Measurements from ENCODE around the gene CLK4. TPM values are rescaled to one million over a fixed set of nuclear protein-coding genes. Genes with fewer than 3 reads are reported as not detected.

CLK4 gene
- total and polyA plus RNA-seq, 2 of the 8 experiments (the other 6 are each of a cell fraction or from before 2014, with no cell fraction given): 8.1 to 12.6 TPM

DNA sequence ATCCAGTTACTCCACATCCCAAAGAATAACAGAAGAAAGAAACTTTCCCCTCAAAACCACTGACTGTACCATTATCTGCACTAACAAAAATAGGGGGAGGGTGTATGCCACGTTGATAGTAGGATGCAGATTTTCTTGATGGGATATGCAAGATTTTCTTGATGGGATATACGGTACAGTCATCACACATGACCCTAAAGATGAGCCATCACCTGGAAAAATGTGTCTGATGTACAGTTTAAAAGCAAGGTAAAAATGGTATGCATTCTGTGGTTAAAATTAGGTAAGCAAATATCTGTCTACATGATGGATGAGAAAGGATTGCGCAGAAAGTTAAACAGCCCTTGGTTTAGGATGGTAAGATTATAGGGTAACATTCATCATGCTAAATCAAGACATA, 45.2 kb downstream of the CLK4 start:
- no peaks in the 10 kb centered on the region for H3K79me1 ChIP-seq (ENCODE audit: low read depth, low read length)
- peaks cover 0 to 5% (median 2%) of the 10 kb centered on the region in 4 experiments; a peak in 4 of 7 replicates for H3K27me3 ChIP-seq (replicated peaks in 1 of 4; ENCODE audit: control insufficient read depth in 3 of 4, extremely low read depth in 1 of 4, insufficient read depth in 3 of 4, low read length in 3 of 4)
- no peak overlapping the region for H3K4me2 ChIP-seq (ENCODE audit: insufficient read depth in 1 of 2, low read depth in 2 of 2, low read length in 2 of 2)
- H3K9ac ChIP-seq (replicated peaks in 1 of 4; ENCODE audit: extremely low read depth in 1 of 4, low read depth in 3 of 4, low read length in 3 of 4): no peak overlapping the region
- H2AK5ac ChIP-seq (ENCODE audit: low read depth, low read length): no peak overlapping the region
- ChIA-PET POLR2A (ENCODE audit: partially characterized antibody) (no interaction called here), CTCF (ENCODE audit: partially characterized antibody) (interaction anchor here (1.2 to 2.0 kb wide), 2 partner anchors 120 to 302 kb away, joined by 3 to 7 read pairs; no protein-coding TSS in a partner anchor)
- no peak overlapping the region for H4K8ac ChIP-seq (ENCODE audit: extremely low read depth, insufficient read depth, low read length)
- FAIRE-seq: no peak
- H3K4me3 ChIP-seq (ENCODE audit: extremely low read depth in 1 of 4, insufficient read depth in 2 of 4, low read depth in 3 of 4, low read length in 4 of 4): no peak overlapping the region
- no peak overlapping the region for H2BK120ac ChIP-seq (replicated peaks; ENCODE audit: low read depth, low read length)
- H2BK12ac ChIP-seq (ENCODE audit: low read depth, low read length): no peak overlapping the region
- no peak for DNase-seq (ENCODE audit: low read depth in 1 of 2, low spot score in 2 of 2)
- H3K4ac ChIP-seq (replicated peaks; ENCODE audit: insufficient read length, low read depth, low read length): no peak overlapping the region
- no peak overlapping the region for H3K23ac ChIP-seq (ENCODE audit: insufficient read length)
- WGBS, 2 experiments (ENCODE audit: extremely low coverage in 1 of 2, insufficient coverage in 1 of 2, insufficient read length in 1 of 2, insufficient replicate concordance in 2 of 2, low coverage in 1 of 2, low lambda C conversion rate in 2 of 2, missing lambda C conversion rate in 1 of 2): 85% methylated on average over 3 of the region's 3 CpGs; no CpG with 5 or more reads in 1 of the 2 experiments
- H3K27ac ChIP-seq (ENCODE audit: low read depth, low read length): no peak overlapping the region
- H2BK5ac ChIP-seq (ENCODE audit: low read depth, low read length): no peak overlapping the region
- H4K91ac ChIP-seq (replicated peaks; ENCODE audit: insufficient read length, low read length): no peak overlapping the region
- H3K14ac ChIP-seq (ENCODE audit: insufficient read length): no peak overlapping the region
- H3K36me3 ChIP-seq (ENCODE audit: control insufficient read depth in 2 of 4, insufficient read depth in 4 of 4, low read length in 3 of 4): no peaks in the 10 kb centered on the region
- H2AFZ ChIP-seq (ENCODE audit: low read length): no peak overlapping the region
- no peak overlapping the region for H2BK20ac ChIP-seq (ENCODE audit: low read length)
- peaks cover 0 to 11% (median 4%) of the 10 kb centered on the region in 4 experiments; a peak in 3 of 7 replicates for H3K4me1 ChIP-seq (replicated peaks in 1 of 4; ENCODE audit: control insufficient read depth in 3 of 4, insufficient read depth in 4 of 4, low read length in 3 of 4)
- peaks cover 2 to 3% of the 10 kb centered on the region in 2 experiments; a peak in 2 of 4 replicates for H3K9me3 ChIP-seq (ENCODE audit: insufficient read depth in 2 of 2, low read depth in 1 of 2, low read length in 1 of 2)
- H3K79me2 ChIP-seq (ENCODE audit: control insufficient read depth in 1 of 2, insufficient read depth in 2 of 2, low read length in 2 of 2): no peaks in the 10 kb centered on the region
- H3K23me2 ChIP-seq (ENCODE audit: low read depth, low read length): peaks cover 5% of the 10 kb centered on the region; the same call in 1 of the 2 replicates
- H4K5ac ChIP-seq (ENCODE audit: insufficient read length, low read depth, low read length): no peak overlapping the region
- peaks cover 0 to 7% of the 10 kb centered on the region in 2 experiments for H4K20me1 ChIP-seq (replicated peaks in 1 of 2; ENCODE audit: control insufficient read depth in 1 of 2, insufficient read depth in 2 of 2, low read length in 2 of 2)
- H3K18ac ChIP-seq (ENCODE audit: extremely low read depth, low read length): no peak overlapping the region
- H3K56ac ChIP-seq (replicated peaks; ENCODE audit: insufficient read length, low read depth, low read length): no peak overlapping the region
- H2BK15ac ChIP-seq (ENCODE audit: low read length): no peak overlapping the region
- TF ChIP-seq SIX5 (IDR thresholded peaks at IDR 0.05; ENCODE audit: low read depth, low read length): no peak
- TF ChIP-seq SP4 (IDR thresholded peaks at IDR 0.05; ENCODE audit: low read length): no peak
- no peak for TF ChIP-seq SIN3A (conservative IDR thresholded peaks at IDR 0.05 in 1 of 2, IDR thresholded peaks at IDR 0.05 in 1 of 2; ENCODE audit: low read depth in 1 of 2, low read length in 2 of 2)
- no peak for TF ChIP-seq BCL11A (IDR thresholded peaks at IDR 0.05; ENCODE audit: low read depth in 2 of 2, low read length in 2 of 2)
- no peak for TF ChIP-seq HDAC2 (IDR thresholded peaks at IDR 0.05; ENCODE audit: borderline replicate concordance in 1 of 2, low read depth in 2 of 2, low read length in 2 of 2)

Measured in H1 (cell line).